GM12801 (cell line): Measurements from ENCODE around the gene IQGAP3.

ENCODE experiments used
- TF ChIP-seq, protein P1 (sequence below): IDR thresholded peaks from one replicate; pipeline ENCODE4 v1.5.1; 2011; ENCODE audit warnings: control low read depth; ENCODE audit not compliant: insufficient read length; ENCODE audit errors: extremely low read depth

The IQGAP3 gene

GRCh38 chr1:156572663-156573018, 276 bp upstream of the IQGAP3 start:
- TF ChIP-seq, protein P1, sequence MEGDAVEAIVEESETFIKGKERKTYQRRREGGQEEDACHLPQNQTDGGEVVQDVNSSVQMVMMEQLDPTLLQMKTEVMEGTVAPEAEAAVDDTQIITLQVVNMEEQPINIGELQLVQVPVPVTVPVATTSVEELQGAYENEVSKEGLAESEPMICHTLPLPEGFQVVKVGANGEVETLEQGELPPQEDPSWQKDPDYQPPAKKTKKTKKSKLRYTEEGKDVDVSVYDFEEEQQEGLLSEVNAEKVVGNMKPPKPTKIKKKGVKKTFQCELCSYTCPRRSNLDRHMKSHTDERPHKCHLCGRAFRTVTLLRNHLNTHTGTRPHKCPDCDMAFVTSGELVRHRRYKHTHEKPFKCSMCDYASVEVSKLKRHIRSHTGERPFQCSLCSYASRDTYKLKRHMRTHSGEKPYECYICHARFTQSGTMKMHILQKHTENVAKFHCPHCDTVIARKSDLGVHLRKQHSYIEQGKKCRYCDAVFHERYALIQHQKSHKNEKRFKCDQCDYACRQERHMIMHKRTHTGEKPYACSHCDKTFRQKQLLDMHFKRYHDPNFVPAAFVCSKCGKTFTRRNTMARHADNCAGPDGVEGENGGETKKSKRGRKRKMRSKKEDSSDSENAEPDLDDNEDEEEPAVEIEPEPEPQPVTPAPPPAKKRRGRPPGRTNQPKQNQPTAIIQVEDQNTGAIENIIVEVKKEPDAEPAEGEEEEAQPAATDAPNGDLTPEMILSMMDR: no peak

DNA sequence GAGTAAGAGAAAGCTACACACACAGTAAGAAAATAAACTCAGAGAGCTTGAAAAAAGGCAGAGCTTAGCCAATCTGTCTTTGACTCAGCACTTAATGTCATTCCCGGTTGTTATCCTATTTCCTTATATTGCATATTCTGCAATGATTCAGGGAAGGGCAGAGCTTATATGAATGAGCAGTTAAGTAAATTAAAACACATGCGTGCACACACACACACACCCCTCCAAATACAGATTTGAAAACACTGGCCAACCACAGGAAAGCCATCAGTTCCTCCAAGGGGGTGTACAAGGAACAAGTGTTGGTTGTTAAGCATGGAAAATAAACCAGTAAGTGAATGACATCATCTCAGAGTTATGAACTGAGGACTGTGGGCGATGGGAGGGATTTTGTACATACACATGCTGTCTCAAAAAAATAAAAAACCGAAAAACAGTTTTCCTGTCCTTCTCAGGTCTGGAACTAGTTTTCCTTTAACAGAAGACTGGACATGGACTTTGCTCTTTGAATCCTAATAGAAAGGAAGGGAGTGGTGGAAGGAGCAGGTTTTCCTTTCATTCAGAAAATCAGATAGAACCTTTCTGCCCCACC, 1.0 kb downstream of the IQGAP3 start:
- TF ChIP-seq, protein P1: no peak

DNA sequence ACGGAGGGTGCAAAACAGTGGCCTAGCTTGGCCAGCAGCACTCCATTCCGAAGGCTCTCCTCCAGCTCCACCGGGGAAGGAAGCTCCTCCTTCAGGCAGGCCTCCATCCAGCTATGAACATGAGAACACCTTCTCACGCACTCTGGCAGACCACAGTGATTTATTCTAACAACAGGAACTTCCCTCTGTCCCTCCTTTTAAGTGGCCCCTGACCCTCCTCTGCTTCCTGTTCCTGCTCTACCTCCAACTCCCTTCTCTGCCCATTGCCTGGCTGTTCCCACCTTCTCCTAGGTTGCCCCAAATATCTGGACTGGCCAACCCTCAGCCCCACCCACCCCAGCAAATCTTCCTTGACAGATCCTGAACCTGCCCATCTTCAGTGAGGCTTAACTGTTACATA, 5.9 kb downstream of the IQGAP3 start:
- TF ChIP-seq, protein P1: no peak

DNA sequence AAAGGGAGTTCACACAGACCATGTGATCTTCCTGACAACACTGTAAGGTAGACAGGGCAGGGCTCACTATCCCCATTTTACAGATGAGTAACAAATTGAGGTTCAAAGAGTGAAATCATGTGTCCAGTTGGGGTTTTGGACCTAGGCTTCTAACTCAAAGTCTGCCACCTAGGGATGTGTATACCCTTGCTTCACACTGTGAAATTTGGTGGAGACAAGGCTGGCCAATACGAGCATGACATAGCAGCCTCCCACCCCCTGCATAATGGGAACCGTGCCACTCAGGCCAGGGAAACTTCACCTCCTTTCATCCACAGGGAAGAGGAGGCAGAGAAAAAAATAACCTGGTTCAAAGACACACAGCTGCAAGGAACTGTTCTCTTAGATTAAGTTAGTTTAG, 6.8 kb downstream of the IQGAP3 start:
- TF ChIP-seq, protein P1: no peak

DNA sequence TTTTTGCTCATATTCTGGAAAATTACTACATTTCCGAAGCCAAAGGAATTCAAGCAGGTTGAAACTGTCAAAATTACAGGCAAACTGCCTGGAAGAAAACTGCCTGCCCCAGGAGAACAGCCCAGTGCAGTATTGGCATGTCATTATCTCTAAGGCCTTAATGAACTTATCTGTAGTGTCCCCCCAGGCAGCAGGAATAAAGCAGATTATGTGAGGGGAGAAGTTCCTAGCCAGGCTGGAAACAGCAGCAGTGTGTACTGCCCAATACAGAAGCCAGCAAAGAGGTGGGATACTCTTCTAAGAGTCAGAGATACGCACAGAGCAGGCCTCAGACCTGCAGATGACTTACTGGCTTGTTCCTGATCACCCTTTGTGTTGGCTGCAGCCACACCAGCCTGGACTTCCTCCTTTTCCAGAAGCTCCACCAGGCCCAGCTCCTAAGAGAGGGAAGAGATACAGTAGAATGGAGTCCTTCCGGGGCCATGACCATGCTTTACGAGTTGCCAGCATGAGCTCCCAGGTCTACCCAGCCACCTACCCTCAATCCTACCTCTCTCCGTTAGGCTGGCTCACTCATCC, 11.7 kb downstream of the IQGAP3 start:
- TF ChIP-seq, protein P1: no peak

GRCh38 chr1:156559797-156560385, 12.5 kb downstream of the IQGAP3 start:
- TF ChIP-seq, protein P1: no peak

- TF ChIP-seq, protein P1: no peak
Measured at GRCh38 chr1:156559086-156559796, 13.1 kb downstream of the IQGAP3 start.
